ENCODE results near the gene EP400. TPM values are rescaled to one million over a fixed set of nuclear protein-coding genes. Genes with fewer than 3 reads are reported as not detected.

Gene EP400
- total RNA-seq, 1 experiment from 2014 or later: 80.1 TPM

GRCh38 chr12:131938082-131938481 is 11.7 kb upstream of the EP400 start:
- Histone ChIP-seq H3K27ac (ENCODE audit: low read depth, low read length, poor library complexity, severe bottlenecking) (no peak overlapping the region), H3K4me1 (ENCODE audit: insufficient read depth, low read length, poor library complexity, severe bottlenecking) (no peaks in the 10 kb centered on the region), H3K9me3 (ENCODE audit: low read depth, low read length, poor library complexity, severe bottlenecking) (no peaks in the 10 kb centered on the region), H3K27me3 (replicated peaks; ENCODE audit: insufficient read depth, low read depth, low read length, poor library complexity) (no peaks in the 10 kb centered on the region), H3K4me3 (ENCODE audit: low read depth, low read length, poor library complexity, severe bottlenecking) (no peak overlapping the region), H3K36me3 (ENCODE audit: insufficient read depth, low read length, poor library complexity, severe bottlenecking) (peaks cover 84% of the 10 kb centered on the region)
- CTCF ChIA-PET: no interaction called here
- TF ChIP-seq CTCF (conservative IDR thresholded peaks at IDR 0.05; ENCODE audit: low read depth, low read length) (no peak), EZH2 (IDR thresholded peaks at IDR 0.05; ENCODE audit: borderline replicate concordance, low read depth, low read length, poor library complexity, severe bottlenecking) (no peak)
- DNase-seq (ENCODE audit: low spot score): no peak
- intact Hi-C loops (cut with micrococcal nuclease; ENCODE audit: unreplicated experiment): no loop called here
- POLR2A ChIA-PET (ENCODE audit: low non-redundant PET): no interaction called here
- BruUV-seq (replicated peaks): no TSS peak

- TF ChIP-seq EZH2 (IDR thresholded peaks at IDR 0.05; ENCODE audit: borderline replicate concordance, low read depth, low read length, poor library complexity, severe bottlenecking) (no peak), CTCF (conservative IDR thresholded peaks at IDR 0.05; ENCODE audit: low read depth, low read length) (no peak)
- DNase-seq (ENCODE audit: low spot score): no peak
- Histone ChIP-seq H3K27ac (ENCODE audit: low read depth, low read length, poor library complexity, severe bottlenecking) (no peak overlapping the region), H3K4me3 (ENCODE audit: low read depth, low read length, poor library complexity, severe bottlenecking) (no peak overlapping the region), H3K9me3 (ENCODE audit: low read depth, low read length, poor library complexity, severe bottlenecking) (no peaks in the 10 kb centered on the region), H3K36me3 (ENCODE audit: insufficient read depth, low read length, poor library complexity, severe bottlenecking) (peaks cover 84% of the 10 kb centered on the region), H3K27me3 (replicated peaks; ENCODE audit: insufficient read depth, low read depth, low read length, poor library complexity) (no peaks in the 10 kb centered on the region), H3K4me1 (ENCODE audit: insufficient read depth, low read length, poor library complexity, severe bottlenecking) (no peaks in the 10 kb centered on the region)
- BruUV-seq (replicated peaks): no TSS peak
- POLR2A ChIA-PET (ENCODE audit: low non-redundant PET): no interaction called here
- CTCF ChIA-PET: no interaction called here
- intact Hi-C loops (cut with micrococcal nuclease; ENCODE audit: unreplicated experiment): no loop called here
Measured at GRCh38 chr12:131939007-131939406, 10.7 kb upstream of the EP400 start.

- Histone ChIP-seq H3K4me1 (ENCODE audit: insufficient read depth, low read length, poor library complexity, severe bottlenecking) (no peaks in the 10 kb centered on the region), H3K9me3 (ENCODE audit: low read depth, low read length, poor library complexity, severe bottlenecking) (no peaks in the 10 kb centered on the region), H3K27me3 (replicated peaks; ENCODE audit: insufficient read depth, low read depth, low read length, poor library complexity) (no peaks in the 10 kb centered on the region), H3K27ac (ENCODE audit: low read depth, low read length, poor library complexity, severe bottlenecking) (no peak overlapping the region), H3K36me3 (ENCODE audit: insufficient read depth, low read length, poor library complexity, severe bottlenecking) (peaks cover 72% of the 10 kb centered on the region), H3K4me3 (ENCODE audit: low read depth, low read length, poor library complexity, severe bottlenecking) (no peak overlapping the region)
- CTCF ChIA-PET: no interaction called here
- intact Hi-C loops (cut with micrococcal nuclease; ENCODE audit: unreplicated experiment): no loop called here
- TF ChIP-seq EZH2 (IDR thresholded peaks at IDR 0.05; ENCODE audit: borderline replicate concordance, low read depth, low read length, poor library complexity, severe bottlenecking) (no peak), CTCF (conservative IDR thresholded peaks at IDR 0.05; ENCODE audit: low read depth, low read length) (no peak)
- POLR2A ChIA-PET (ENCODE audit: low non-redundant PET): no interaction called here
- BruUV-seq (replicated peaks): no TSS peak
- DNase-seq (ENCODE audit: low spot score): no peak
Measured at GRCh38 chr12:131940141-131940547, 9.6 kb upstream of the EP400 start.
